NOMO-1 (cell line): Measurements from ENCODE around the gene NACA2.
A peak's percentile ranks its signal among the peaks of the same experiment; 100 is the strongest.
"Not testable (repeated sequence)": the region's sequence is repeated elsewhere in the genome, so short reads cannot be mapped to it uniquely, and the experiment has no call there.

Experiments
- DNase-seq, 2 experiments: peaks; one replicate each; lab custom pipeline; 2025; ENCODE audit not compliant: unreplicated experiment in 2 of 2; lab: John Stamatoyannopoulos, UW

The NACA2 gene

GRCh38 chr17:61600621-61601020, 9.6 kb upstream of the NACA2 start:
- no peak for DNase-seq

- DNase-seq = no peak
Measured at GRCh38 chr17:61599608-61600007, 8.6 kb upstream of the NACA2 start.

DNA sequence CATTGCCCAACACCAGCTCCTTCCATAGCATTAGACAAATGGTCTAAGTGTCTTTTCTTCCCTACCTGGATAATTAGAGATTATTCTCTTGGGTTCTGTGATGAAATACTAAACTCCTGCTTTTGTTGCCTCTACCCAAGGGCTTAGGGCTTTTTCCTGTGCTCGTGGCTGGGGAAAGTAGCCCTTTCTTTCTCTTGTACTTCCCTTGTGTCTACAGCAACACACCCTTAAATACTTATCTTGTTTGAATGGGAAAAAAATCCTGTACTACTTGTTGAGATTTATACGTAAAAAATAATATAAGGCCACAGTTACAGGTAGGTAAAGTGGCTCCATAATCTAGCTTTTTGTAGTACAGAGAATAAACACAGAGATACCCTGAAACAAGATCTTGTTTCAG, 7.0 kb upstream of the NACA2 start:
- DNase-seq = no peak

DNA sequence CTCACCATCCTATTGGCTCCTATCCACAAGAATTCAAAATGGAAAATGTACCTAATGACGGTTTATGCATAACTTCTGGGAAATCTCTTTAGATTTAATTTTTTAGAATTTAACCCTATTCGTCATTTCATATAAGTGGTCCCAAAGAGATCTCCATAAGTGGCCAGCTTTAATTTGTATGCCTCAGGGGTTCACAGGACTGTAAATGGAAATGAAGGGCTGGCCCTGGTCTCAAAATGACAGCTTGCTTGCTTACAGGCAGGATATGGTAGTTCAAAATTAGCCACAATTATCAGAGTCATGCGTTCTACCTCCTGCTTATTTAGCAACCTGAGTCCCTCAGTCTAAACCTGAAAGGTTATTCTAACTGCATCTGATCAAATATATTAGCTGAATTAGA, 6.6 kb upstream of the NACA2 start:
- DNase-seq = no peak

GRCh38 chr17:61595418-61596186, 4.6 kb upstream of the NACA2 start:
- no peak for DNase-seq

- no peak for DNase-seq
Measured at GRCh38 chr17:61594294-61594825, 3.3 kb upstream of the NACA2 start.

DNA sequence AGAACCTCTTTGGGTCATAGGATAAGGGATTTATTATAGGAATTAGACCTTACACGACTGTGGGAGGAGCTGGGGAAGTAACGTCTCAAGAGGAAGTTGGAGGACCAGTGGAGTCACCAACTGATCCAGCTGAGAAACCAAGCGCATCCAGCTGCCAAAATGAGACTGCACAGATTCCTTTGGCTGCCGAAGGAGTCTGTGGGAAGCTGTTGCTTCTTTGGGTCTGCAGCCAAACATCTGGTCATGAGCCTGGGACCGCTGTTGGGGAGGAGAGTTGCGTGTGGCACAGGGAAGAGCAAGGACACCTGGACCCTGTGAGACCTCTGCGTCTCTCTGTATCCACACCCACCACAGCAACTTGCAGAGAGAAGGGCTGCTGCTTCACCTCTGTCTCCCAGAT, 2.4 kb upstream of the NACA2 start:
- DNase-seq = no peak

DNA sequence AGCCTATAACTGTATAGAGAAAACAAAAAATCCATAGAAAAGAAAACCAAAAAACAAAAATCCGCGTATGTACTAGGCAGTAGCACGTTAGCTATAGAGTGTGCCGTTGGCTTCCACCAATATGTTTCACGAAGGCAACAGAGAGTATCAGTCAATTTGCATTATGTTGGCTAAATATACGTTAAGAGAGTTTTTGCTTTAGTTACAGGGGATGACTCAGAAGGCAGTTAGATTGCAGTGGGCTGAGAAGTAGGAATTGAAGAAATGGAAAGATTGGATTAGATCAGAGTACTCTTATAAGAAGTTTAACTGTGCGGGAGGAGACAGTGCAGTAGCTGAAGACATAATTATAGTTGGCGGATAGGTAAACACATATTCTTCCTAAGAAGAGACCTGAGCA, 911 bp upstream of the NACA2 start:
- no peak for DNase-seq

GRCh38 chr17:61589990-61590389, 1.0 kb downstream of the NACA2 start:
- DNase-seq = no peak

GRCh38 chr17:61587807-61588660, 3.0 kb downstream of the NACA2 start:
- no peak for DNase-seq

DNA sequence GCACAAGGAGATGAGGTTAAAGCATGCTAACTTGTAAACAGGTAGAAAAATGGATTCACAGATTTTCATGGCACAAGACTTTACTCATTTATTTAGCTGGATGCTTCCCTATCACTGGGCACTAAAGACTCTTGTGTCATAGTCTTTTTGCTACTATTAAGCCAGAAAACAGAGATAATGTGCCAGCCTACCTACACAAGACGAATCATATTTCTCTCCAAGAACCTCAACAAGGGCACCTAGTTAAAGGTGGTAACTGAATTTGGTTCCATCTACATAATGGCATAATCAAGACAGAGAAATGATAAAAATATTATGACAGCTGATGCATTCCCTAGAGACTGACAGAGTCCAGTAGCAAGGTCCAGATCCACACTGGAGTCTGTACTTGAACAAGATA, 3.8 kb downstream of the NACA2 start:
- no peak for DNase-seq

- not testable (repeated sequence) for DNase-seq
Measured at GRCh38 chr17:61586622-61587021, 4.4 kb downstream of the NACA2 start.

GRCh38 chr17:61586031-61586566, 4.9 kb downstream of the NACA2 start:
- DNase-seq = no peak

- DNase-seq = no peak
Measured at GRCh38 chr17:61584866-61585265, 6.2 kb downstream of the NACA2 start.

DNA sequence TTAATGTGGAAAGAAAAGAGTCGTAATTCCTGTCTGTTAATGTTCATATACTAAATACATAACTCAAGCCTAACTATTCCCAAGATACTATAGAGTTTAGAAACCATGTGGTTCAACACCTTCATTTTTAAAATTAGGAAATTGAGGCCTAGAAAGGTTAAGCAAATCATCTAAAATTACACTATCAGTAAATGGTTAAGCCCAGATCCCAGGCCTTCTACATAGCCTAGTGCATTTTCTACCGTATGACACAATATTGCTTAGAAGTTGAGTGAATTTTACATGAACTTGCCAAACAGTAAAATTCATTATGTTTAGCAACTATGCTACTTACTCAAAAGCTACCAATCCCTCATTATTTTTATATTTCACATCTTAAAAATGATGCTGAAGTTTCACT, 6.8 kb downstream of the NACA2 start:
- no peak for DNase-seq

- DNase-seq = no peak
Measured at GRCh38 chr17:61583660-61584264, 7.3 kb downstream of the NACA2 start.

DNA sequence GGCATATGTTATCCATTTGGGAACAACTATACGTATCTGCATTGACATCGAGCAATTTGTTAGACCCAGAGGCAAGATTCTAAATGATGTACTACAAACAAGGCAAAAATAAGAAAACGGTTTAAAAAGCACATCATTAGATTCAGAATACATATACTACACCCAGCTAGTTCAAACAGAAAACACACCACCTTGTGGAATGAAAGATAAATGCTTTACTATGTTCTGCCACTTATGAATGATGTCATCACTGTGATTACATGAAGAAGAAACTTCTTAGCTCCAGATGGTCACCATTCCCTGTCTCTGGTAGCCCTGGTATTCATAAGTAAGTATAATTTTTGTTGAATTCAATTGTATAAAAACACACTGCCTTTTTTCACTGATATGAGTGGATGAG, 7.8 kb downstream of the NACA2 start:
- peak in 1 of 2 experiments; percentile 38 for DNase-seq

GRCh38 chr17:61582593-61582992, 8.4 kb downstream of the NACA2 start:
- DNase-seq = no peak

DNA sequence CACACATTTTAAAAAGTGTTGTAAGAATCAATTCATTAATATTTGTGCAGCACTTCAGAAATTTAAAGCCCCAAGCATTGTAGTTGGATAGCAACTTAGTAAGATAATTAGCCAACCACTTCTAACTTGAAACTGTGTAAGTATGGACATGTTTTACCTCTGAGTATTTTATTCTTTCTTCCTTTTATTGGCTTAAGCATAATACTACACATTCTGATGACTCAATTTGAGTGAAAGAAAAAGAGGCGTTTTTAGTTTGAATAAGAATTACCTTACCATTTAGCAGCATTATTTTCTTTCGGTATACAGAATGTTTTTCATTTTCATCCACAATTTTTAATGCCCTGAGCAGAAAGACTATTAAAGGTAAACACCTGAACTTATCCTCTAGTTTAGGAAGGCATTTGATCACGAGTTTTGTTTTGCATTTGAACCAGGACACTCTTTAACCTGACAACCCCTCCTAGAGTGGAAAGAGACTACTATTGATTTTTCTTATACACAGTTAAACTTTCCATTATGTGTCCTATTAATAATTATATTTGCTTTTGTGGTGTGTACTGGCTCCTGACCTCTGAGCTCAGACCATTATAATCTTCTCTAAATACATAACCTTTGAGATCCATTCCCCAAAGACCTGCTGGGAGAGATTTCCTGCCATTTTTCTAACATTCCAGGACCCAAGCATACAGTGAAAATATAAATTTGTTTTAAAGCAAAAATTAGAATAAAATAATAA, 9.2 kb downstream of the NACA2 start:
- DNase-seq = no peak

DNA sequence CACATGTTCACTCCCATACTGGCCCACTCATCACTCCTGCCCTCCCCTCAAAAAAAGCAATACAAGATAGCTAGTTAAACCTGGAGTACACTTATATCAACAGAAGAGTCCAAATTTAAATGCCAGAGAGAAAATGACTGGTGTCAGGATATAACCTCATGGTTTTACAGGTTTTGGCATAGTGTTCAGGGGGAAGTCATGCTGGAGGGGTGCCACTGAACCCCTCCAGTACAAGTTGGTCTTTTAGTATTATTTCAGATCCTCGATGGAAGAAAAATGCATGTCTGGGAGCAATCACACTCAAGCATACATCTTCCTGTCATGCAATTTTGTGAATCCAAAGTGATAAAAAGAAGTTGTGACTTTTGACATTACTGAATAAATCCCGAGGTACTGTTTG, 10.5 kb downstream of the NACA2 start:
- DNase-seq = no peak
